HepG2 (cell line): ENCODE data around the gene TMEM8B. TPM values are rescaled to one million over a fixed set of nuclear protein-coding genes. Genes with fewer than 3 reads are reported as not detected.

Source experiments
- ATM ChIP-seq: fragments of 450-650 bp; IDR thresholded peaks from 2 replicates; pipeline ENCODE4 v1.7.1; 2017; ENCODE audit warnings: mild to moderate bottlenecking, borderline replicate concordance
- CREBL2 ChIP-seq: sonication (generic); formaldehyde crosslinking; IDR thresholded peaks from 2 replicates; pipeline ENCODE4 v1.8.1; 2023; ENCODE audit warnings: missing genetic modification reagents, mild to moderate bottlenecking, borderline replicate concordance
- DNMT3B ChIP-seq: conservative IDR thresholded peaks from 2 replicates; pipeline ENCODE4 v1.6.1; 2016; ENCODE audit warnings: missing biosample characterization, control low read depth
- E2F5 ChIP-seq: sonication (generic); formaldehyde crosslinking; conservative IDR thresholded peaks from 2 replicates; pipeline ENCODE4 v1.4.0; 2020; ENCODE audit warnings: missing genetic modification reagents
- MBD4 ChIP-seq: IDR thresholded peaks from 2 replicates; pipeline ENCODE4 v1.6.1; 2012; ENCODE audit warnings: low read length, inconsistent platforms, borderline replicate concordance
- NFE2 ChIP-seq: sonication (generic); formaldehyde crosslinking; IDR thresholded peaks from 2 replicates; pipeline ENCODE4 v1.4.0; 2020; ENCODE audit warnings: missing genetic modification reagents
- PHF20 ChIP-seq: sonication (generic); formaldehyde crosslinking; IDR thresholded peaks from 2 replicates; pipeline ENCODE4 v1.5.0; 2020; ENCODE audit warnings: mild to moderate bottlenecking, missing genetic modification reagents
- REST ChIP-seq, 2 experiments: IDR thresholded peaks; 2 replicates each; pipeline ENCODE4 v1.6.1; 2011 to 2012; ENCODE audit warnings: low read length in 2 of 2, borderline replicate concordance in 1 of 2, low read depth in 1 of 2, mild to moderate bottlenecking in 1 of 2, moderate library complexity in 1 of 2
- SMC3 ChIP-seq: IDR thresholded peaks from 2 replicates; pipeline ENCODE4 v1.6.1; 2011; ENCODE audit warnings: low read length, improper control_type of control experiment
- TBL1XR1 ChIP-seq: fragments of 150-350 bp; IDR thresholded peaks from 2 replicates; pipeline ENCODE4 v1.6.1; 2014; ENCODE audit warnings: borderline replicate concordance, low read length; ENCODE audit not compliant: partially characterized antibody
- TP53 ChIP-seq: sonication (generic); formaldehyde crosslinking; conservative IDR thresholded peaks from 2 replicates; pipeline ENCODE4 v1.4.0; 2020; ENCODE audit warnings: missing genetic modification reagents
- UBTF ChIP-seq: sonication (generic); formaldehyde crosslinking; IDR thresholded peaks from 2 replicates; pipeline ENCODE4 v1.4.0; 2020; ENCODE audit warnings: mild to moderate bottlenecking, missing genetic modification reagents
- ZC3H4 ChIP-seq: sonication (generic); formaldehyde crosslinking; IDR thresholded peaks from 2 replicates; pipeline ENCODE4 v1.4.0; 2020; ENCODE audit warnings: missing genetic modification reagents, borderline replicate concordance
- ZFAT ChIP-seq: sonication (generic); formaldehyde crosslinking; conservative IDR thresholded peaks from 2 replicates; pipeline ENCODE4 v1.8.1; 2023; ENCODE audit warnings: missing genetic modification reagents, inconsistent platforms
- ZNF276 ChIP-seq: sonication (generic); formaldehyde crosslinking; IDR thresholded peaks from 2 replicates; pipeline ENCODE4 v1.4.0; 2020; ENCODE audit warnings: mild to moderate bottlenecking, low read depth, missing genetic modification reagents
- ZNF354B ChIP-seq: sonication (generic); formaldehyde crosslinking; IDR thresholded peaks from 2 replicates; pipeline ENCODE4 v1.8.0; 2022; ENCODE audit warnings: mild to moderate bottlenecking, missing genetic modification reagents
- ZNF850 ChIP-seq: sonication (generic); formaldehyde crosslinking; conservative IDR thresholded peaks from 2 replicates; pipeline ENCODE4 v1.9.0; 2021; ENCODE audit warnings: mild to moderate bottlenecking, missing genetic modification reagents
- ZSCAN5A ChIP-seq: sonication (generic); formaldehyde crosslinking; IDR thresholded peaks from 2 replicates; pipeline ENCODE4 v1.8.0; 2022; ENCODE audit warnings: mild to moderate bottlenecking, missing genetic modification reagents, borderline replicate concordance
- polyA plus RNA-seq, 8 experiments: library from polyadenylated mRNA; depleted of rRNA in 3 of 8; stranded (reverse) in 7 of 8; unstranded in 1 of 8; fragments of >200 nt; fragmentation: Illumina TruSeq in 4 of 8; extraction: Trizol in 4 of 8; gene quantifications; 2 replicates each; pipeline versions ENCODE4 v1.2.1 to v1.2.3, GENCODE V29; 2011 to 2016; ENCODE audit warnings: low read depth in 4 of 8, missing spikeins in 1 of 8, mixed read lengths in 1 of 8; ENCODE audit not compliant: insufficient read depth in 1 of 8
- total RNA-seq, 5 experiments: library from RNA; depleted of rRNA; stranded (reverse); fragments of >200 nt; fragmentation: Illumina TruSeq; extraction: Trizol; gene quantifications; 2 replicates each; pipeline ENCODE4 v1.2.3, GENCODE V29; 2016; ENCODE audit warnings: low read depth in 1 of 5

TMEM8B gene
- total and polyA plus RNA-seq, 2 of the 13 experiments (the other 11 are each of a cell fraction or from before 2014, with no cell fraction given) = 2.1 to 2.7 TPM

- TF ChIP-seq UBTF (CRISPR knock-in tag) = 0 out of 2 replicates have a peak, but pooled peaks have one; percentile 22
- no peak for TF ChIP-seq ZFAT (CRISPR knock-in tag)
- TF ChIP-seq CREBL2 (CRISPR knock-in tag) = no peak
- TF ChIP-seq ZSCAN5A = 0 out of 2 replicates have a peak, but pooled peaks have one; percentile 27
- TF ChIP-seq ZNF850 (CRISPR knock-in tag) = no peak
- no peak for TF ChIP-seq NFE2
- no peak for TF ChIP-seq MBD4
- TF ChIP-seq PHF20 (CRISPR knock-in tag) = no peak
- TF ChIP-seq ATM = no peak
- TF ChIP-seq TP53 (CRISPR knock-in tag) = 0 out of 2 replicates have a peak, but pooled peaks have one; percentile 61
- no peak for TF ChIP-seq REST (IDR thresholded peaks at IDR 0.05; ENCODE audit: borderline replicate concordance in 1 of 2, low read depth in 1 of 2, low read length in 2 of 2)
- no peak for TF ChIP-seq E2F5 (CRISPR knock-in tag)
- peak; percentile 61 for TF ChIP-seq SMC3
- TF ChIP-seq DNMT3B (CRISPR knock-in tag) = no peak
- TF ChIP-seq ZNF276 = no peak
- TF ChIP-seq TBL1XR1 = no peak
- TF ChIP-seq ZC3H4 = no peak
- TF ChIP-seq ZNF354B = 0 out of 2 replicates have a peak, but pooled peaks have one; percentile 17
These were observed 2.8 kb upstream of the TMEM8B start (continued) for GRCh38 chr9:35826071-35826701.
